Testis (tissue), 2 donors: ENCODE results near the gene NHSL2.

ENCODE experiments used
- POLR2A ChIP-seq: fragments of 450-650 bp; IDR thresholded peaks from one replicate; pipeline ENCODE4 v1.6.1; 2017; ENCODE audit warnings: antibody characterized with exemption, mild to moderate bottlenecking, moderate library complexity
- TF ChIP-seq, protein P1 (sequence below), 3 experiments: fragments of 450-650 bp in 2 of 3; fragments of 200-600 bp in 1 of 3; sonication (generic) in 1 of 3; IDR thresholded peaks; one replicate each; pipeline ENCODE4 v1.5.1; 2016 to 2019; ENCODE audit warnings: antibody characterized with exemption in 3 of 3, mild to moderate bottlenecking in 2 of 3, moderate library complexity in 1 of 3

- TF ChIP-seq, protein P1, sequence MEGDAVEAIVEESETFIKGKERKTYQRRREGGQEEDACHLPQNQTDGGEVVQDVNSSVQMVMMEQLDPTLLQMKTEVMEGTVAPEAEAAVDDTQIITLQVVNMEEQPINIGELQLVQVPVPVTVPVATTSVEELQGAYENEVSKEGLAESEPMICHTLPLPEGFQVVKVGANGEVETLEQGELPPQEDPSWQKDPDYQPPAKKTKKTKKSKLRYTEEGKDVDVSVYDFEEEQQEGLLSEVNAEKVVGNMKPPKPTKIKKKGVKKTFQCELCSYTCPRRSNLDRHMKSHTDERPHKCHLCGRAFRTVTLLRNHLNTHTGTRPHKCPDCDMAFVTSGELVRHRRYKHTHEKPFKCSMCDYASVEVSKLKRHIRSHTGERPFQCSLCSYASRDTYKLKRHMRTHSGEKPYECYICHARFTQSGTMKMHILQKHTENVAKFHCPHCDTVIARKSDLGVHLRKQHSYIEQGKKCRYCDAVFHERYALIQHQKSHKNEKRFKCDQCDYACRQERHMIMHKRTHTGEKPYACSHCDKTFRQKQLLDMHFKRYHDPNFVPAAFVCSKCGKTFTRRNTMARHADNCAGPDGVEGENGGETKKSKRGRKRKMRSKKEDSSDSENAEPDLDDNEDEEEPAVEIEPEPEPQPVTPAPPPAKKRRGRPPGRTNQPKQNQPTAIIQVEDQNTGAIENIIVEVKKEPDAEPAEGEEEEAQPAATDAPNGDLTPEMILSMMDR (IDR thresholded peaks at IDR 0.05), result no peak
- no peak for TF ChIP-seq POLR2A
Measured at GRCh38 chrX:72124540-72125201, 214.0 kb downstream of the NHSL2 start.
